Measurements from ENCODE around the gene THPO.

DNA sequence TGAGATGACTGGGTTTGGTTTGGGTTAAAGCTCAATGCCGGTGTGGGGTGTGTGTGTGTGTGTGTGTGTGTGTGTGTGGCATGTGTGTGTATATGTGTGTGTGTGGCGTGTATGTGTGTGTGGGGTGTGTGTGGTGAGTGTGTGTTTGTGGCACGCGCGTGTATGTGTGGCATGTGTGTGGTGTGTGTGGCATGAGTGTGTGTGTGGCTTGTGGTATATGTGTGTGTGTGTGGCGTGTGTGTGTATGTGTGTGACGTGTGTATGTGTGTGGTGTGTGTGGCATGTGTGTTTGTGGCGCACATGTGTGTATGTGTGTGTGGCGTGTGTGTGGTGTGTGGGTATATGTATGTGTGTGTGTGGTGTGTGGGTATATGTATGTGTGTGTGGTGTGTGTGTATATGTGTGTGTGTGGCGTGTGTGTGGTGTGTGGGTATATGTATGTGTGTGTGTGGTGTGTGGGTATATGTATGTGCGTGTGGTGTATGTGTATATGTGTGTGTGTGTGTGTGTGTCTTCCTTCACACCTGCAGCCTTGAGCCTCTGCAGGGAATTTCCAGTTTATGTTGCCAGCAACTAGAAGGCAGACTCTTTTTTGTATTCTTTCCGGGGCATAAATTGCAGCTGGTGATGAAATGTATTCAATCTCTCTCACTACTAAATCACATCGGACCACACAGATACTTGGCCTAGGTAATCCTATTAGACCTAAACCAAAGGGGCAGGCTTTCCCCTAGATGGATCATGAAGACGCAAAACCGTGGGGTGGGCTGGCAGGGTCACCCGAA, 36.6 kb upstream of the THPO start:
- TF ChIP-seq, protein P1, sequence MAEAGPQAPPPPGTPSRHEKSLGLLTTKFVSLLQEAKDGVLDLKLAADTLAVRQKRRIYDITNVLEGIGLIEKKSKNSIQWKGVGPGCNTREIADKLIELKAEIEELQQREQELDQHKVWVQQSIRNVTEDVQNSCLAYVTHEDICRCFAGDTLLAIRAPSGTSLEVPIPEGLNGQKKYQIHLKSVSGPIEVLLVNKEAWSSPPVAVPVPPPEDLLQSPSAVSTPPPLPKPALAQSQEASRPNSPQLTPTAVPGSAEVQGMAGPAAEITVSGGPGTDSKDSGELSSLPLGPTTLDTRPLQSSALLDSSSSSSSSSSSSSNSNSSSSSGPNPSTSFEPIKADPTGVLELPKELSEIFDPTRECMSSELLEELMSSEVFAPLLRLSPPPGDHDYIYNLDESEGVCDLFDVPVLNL (IDR thresholded peaks at IDR 0.05; ENCODE audit: low read depth, low read length) = no peak
- no peak for TF ChIP-seq YY1 (IDR thresholded peaks at IDR 0.05; ENCODE audit: low read depth, low read length)
- TF ChIP-seq, protein P2, sequence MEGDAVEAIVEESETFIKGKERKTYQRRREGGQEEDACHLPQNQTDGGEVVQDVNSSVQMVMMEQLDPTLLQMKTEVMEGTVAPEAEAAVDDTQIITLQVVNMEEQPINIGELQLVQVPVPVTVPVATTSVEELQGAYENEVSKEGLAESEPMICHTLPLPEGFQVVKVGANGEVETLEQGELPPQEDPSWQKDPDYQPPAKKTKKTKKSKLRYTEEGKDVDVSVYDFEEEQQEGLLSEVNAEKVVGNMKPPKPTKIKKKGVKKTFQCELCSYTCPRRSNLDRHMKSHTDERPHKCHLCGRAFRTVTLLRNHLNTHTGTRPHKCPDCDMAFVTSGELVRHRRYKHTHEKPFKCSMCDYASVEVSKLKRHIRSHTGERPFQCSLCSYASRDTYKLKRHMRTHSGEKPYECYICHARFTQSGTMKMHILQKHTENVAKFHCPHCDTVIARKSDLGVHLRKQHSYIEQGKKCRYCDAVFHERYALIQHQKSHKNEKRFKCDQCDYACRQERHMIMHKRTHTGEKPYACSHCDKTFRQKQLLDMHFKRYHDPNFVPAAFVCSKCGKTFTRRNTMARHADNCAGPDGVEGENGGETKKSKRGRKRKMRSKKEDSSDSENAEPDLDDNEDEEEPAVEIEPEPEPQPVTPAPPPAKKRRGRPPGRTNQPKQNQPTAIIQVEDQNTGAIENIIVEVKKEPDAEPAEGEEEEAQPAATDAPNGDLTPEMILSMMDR (IDR thresholded peaks at IDR 0.05 in 2 of 3, conservative IDR thresholded peaks at IDR 0.05 in 1 of 3; ENCODE audit: control insufficient read depth in 2 of 3, extremely low read depth in 1 of 3, insufficient read depth in 1 of 3, low read depth in 3 of 3, low read length in 3 of 3) = no peak
